HepG2 (cell line): Measurements from ENCODE around the gene MAPK13. TPM values are rescaled to one million over a fixed set of nuclear protein-coding genes. Genes with fewer than 3 reads are reported as not detected.

ENCODE experiments used
- NBN ChIP-seq: fragments of 450-650 bp; conservative IDR thresholded peaks from 2 replicates; pipeline ENCODE4 v1.6.1; 2017
- NKX3-1 ChIP-seq: sonication (generic); formaldehyde crosslinking; IDR thresholded peaks from 2 replicates; pipeline ENCODE4 v1.5.0; 2020; ENCODE audit warnings: missing genetic modification reagents
- TRAFD1 ChIP-seq: sonication (generic); formaldehyde crosslinking; IDR thresholded peaks from 2 replicates; pipeline ENCODE4 v1.5.1; 2020; ENCODE audit warnings: missing genetic modification reagents, mild to moderate bottlenecking, borderline replicate concordance
- YEATS4 ChIP-seq: sonication (generic); formaldehyde crosslinking; IDR thresholded peaks from 2 replicates; pipeline ENCODE4 v1.4.0; 2020; ENCODE audit warnings: missing genetic modification reagents, borderline replicate concordance
- ZHX2 ChIP-seq, 2 experiments: sonication (generic) in 1 of 2; formaldehyde crosslinking in 1 of 2; IDR thresholded peaks; 2 replicates each; pipeline versions ENCODE4 v1.6.1 to v1.9.0; 2014 to 2022; ENCODE audit warnings: antibody characterized with exemption in 1 of 2, borderline replicate concordance in 1 of 2, inconsistent platforms in 1 of 2, low read depth in 1 of 2, missing genetic modification reagents in 1 of 2
- ZNF101 ChIP-seq: sonication (generic); formaldehyde crosslinking; IDR thresholded peaks from 2 replicates; pipeline ENCODE4 v1.4.0; 2020; ENCODE audit warnings: mild to moderate bottlenecking, low read depth, missing genetic modification reagents, borderline replicate concordance
- polyA plus RNA-seq, 8 experiments: library from polyadenylated mRNA; depleted of rRNA in 3 of 8; stranded (reverse) in 7 of 8; unstranded in 1 of 8; fragments of >200 nt; fragmentation: Illumina TruSeq in 4 of 8; extraction: Trizol in 4 of 8; gene quantifications; 2 replicates each; pipeline versions ENCODE4 v1.2.1 to v1.2.3, GENCODE V29; 2011 to 2016; ENCODE audit warnings: low read depth in 4 of 8, missing spikeins in 1 of 8, mixed read lengths in 1 of 8; ENCODE audit not compliant: insufficient read depth in 1 of 8
- total RNA-seq, 5 experiments: library from RNA; depleted of rRNA; stranded (reverse); fragments of >200 nt; fragmentation: Illumina TruSeq; extraction: Trizol; gene quantifications; 2 replicates each; pipeline ENCODE4 v1.2.3, GENCODE V29; 2016; ENCODE audit warnings: low read depth in 1 of 5
- TF ChIP-seq, protein P1 (sequence below): sonication (generic); formaldehyde crosslinking; IDR thresholded peaks from 2 replicates; pipeline ENCODE4 v1.4.0; 2020; ENCODE audit warnings: missing genetic modification reagents
- TF ChIP-seq, protein P2 (sequence below): sonication (generic); formaldehyde crosslinking; IDR thresholded peaks from 2 replicates; pipeline ENCODE4 v1.4.0; 2020; ENCODE audit warnings: low read depth, mild to moderate bottlenecking, missing genetic modification reagents
- TF ChIP-seq, protein P3 (sequence below): IDR thresholded peaks from 2 replicates; pipeline ENCODE4 v1.6.1; 2012; ENCODE audit warnings: low read length, improper control_type of control experiment

MAPK13 gene
- total and polyA plus RNA-seq, 2 of the 13 experiments (the other 11 are each of a cell fraction or from before 2014, with no cell fraction given) = 12.7 to 43.4 TPM

GRCh38 chr6:36095497-36096391 is 34.6 kb upstream of the MAPK13 start (continued):
- TF ChIP-seq ZHX2 (IDR thresholded peaks at IDR 0.05; ENCODE audit: low read depth) (peak; percentile 73; the same call in 1 of the 2 replicates), ZHX2 (CRISPR knock-in tag; IDR thresholded peaks at IDR 0.05; ENCODE audit: borderline replicate concordance) (no peak), YEATS4 (CRISPR knock-in tag) (peak; percentile 67), NBN (no peak), ZNF101 (CRISPR knock-in tag) (no peak; the same call in 1 of the 2 replicates), NKX3-1 (CRISPR knock-in tag) (0 out of 2 replicates have a peak, but pooled peaks have one; percentile 29), TRAFD1 (CRISPR knock-in tag) (no peak)
- TF ChIP-seq, protein P1, sequence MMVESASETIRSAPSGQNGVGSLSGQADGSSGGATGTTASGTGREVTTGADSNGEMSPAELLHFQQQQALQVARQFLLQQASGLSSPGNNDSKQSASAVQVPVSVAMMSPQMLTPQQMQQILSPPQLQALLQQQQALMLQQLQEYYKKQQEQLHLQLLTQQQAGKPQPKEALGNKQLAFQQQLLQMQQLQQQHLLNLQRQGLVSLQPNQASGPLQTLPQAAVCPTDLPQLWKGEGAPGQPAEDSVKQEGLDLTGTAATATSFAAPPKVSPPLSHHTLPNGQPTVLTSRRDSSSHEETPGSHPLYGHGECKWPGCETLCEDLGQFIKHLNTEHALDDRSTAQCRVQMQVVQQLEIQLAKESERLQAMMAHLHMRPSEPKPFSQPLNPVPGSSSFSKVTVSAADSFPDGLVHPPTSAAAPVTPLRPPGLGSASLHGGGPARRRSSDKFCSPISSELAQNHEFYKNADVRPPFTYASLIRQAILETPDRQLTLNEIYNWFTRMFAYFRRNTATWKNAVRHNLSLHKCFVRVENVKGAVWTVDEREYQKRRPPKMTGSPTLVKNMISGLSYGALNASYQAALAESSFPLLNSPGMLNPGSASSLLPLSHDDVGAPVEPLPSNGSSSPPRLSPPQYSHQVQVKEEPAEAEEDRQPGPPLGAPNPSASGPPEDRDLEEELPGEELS (CRISPR knock-in tag) = peak; percentile 96
- TF ChIP-seq, protein P2, sequence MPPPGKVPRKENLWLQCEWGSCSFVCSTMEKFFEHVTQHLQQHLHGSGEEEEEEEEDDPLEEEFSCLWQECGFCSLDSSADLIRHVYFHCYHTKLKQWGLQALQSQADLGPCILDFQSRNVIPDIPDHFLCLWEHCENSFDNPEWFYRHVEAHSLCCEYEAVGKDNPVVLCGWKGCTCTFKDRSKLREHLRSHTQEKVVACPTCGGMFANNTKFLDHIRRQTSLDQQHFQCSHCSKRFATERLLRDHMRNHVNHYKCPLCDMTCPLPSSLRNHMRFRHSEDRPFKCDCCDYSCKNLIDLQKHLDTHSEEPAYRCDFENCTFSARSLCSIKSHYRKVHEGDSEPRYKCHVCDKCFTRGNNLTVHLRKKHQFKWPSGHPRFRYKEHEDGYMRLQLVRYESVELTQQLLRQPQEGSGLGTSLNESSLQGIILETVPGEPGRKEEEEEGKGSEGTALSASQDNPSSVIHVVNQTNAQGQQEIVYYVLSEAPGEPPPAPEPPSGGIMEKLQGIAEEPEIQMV = no peak
- TF ChIP-seq, protein P3, sequence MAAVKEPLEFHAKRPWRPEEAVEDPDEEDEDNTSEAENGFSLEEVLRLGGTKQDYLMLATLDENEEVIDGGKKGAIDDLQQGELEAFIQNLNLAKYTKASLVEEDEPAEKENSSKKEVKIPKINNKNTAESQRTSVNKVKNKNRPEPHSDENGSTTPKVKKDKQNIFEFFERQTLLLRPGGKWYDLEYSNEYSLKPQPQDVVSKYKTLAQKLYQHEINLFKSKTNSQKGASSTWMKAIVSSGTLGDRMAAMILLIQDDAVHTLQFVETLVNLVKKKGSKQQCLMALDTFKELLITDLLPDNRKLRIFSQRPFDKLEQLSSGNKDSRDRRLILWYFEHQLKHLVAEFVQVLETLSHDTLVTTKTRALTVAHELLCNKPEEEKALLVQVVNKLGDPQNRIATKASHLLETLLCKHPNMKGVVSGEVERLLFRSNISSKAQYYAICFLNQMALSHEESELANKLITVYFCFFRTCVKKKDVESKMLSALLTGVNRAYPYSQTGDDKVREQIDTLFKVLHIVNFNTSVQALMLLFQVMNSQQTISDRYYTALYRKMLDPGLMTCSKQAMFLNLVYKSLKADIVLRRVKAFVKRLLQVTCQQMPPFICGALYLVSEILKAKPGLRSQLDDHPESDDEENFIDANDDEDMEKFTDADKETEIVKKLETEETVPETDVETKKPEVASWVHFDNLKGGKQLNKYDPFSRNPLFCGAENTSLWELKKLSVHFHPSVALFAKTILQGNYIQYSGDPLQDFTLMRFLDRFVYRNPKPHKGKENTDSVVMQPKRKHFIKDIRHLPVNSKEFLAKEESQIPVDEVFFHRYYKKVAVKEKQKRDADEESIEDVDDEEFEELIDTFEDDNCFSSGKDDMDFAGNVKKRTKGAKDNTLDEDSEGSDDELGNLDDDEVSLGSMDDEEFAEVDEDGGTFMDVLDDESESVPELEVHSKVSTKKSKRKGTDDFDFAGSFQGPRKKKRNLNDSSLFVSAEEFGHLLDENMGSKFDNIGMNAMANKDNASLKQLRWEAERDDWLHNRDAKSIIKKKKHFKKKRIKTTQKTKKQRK = no peak
